Endothelial cell of umbilical vein (primary cell): ENCODE results near the gene UBTD2. TPM values are rescaled to one million over a fixed set of nuclear protein-coding genes. Genes with fewer than 3 reads are reported as not detected.

Source experiments
- BruUV-seq: library from RNA; stranded (reverse); fragments of 400-500 nt; replicated peaks from 2 replicates; lab custom pipeline; 2021; lab: Mats Ljungman, UMichigan
- CTCF ChIA-PET: fragments of 300-600, 350-600 bp; sonication (Branson Sonifier 250); formaldehyde crosslinking; loops from one replicate; lab custom pipeline; 2021; ENCODE audit warnings: antibody characterized with exemption, inconsistent platforms; lab: Charles Lee
- POLR2A ChIA-PET: fragments of 300-600, 350-600 bp; sonication (Branson Sonifier 250); formaldehyde crosslinking; loops from one replicate; lab custom pipeline; 2021; ENCODE audit warnings: antibody characterized with exemption, inconsistent platforms; lab: Charles Lee
- DNase-seq: peaks from one replicate; pipeline ENCODE4 v3.0.0-alpha.2; 2011; ENCODE audit warnings: low read depth, low spot score
- FAIRE-seq: peaks from 2 replicates; lab custom pipeline; 2011; peaks lifted over from hg19 to GRCh38; lab: Jason Lieb, UNC
- H2AFZ ChIP-seq: 2 replicates; pipeline ENCODE4 v1.6.0; 2012; ENCODE audit warnings: low read depth, low read length, control low read depth, inconsistent platforms
- H3K27ac ChIP-seq: 2 replicates; pipeline ENCODE4 v1.5.1; 2011; ENCODE audit warnings: low read depth, mild to moderate bottlenecking, control low read depth, low read length, moderate library complexity; ENCODE audit not compliant: insufficient read depth
- H3K27me3 ChIP-seq, 2 experiments: 2 replicates each; pipeline versions ENCODE4 v1.6.0 to v1.6.1; 2011; ENCODE audit warnings: low read length in 2 of 2, mixed read lengths in 1 of 2; ENCODE audit not compliant: control insufficient read depth in 2 of 2, insufficient read depth in 2 of 2
- H3K36me3 ChIP-seq, 2 experiments: 2 replicates in 1 of 2; 3 replicates in 1 of 2; pipeline ENCODE4 v1.5.1; 2011; ENCODE audit warnings: low read length in 2 of 2, mild to moderate bottlenecking in 1 of 2, moderate library complexity in 1 of 2; ENCODE audit not compliant: control insufficient read depth in 2 of 2, insufficient read depth in 2 of 2; ENCODE audit errors: extremely low read depth in 1 of 2
- H3K4me1 ChIP-seq: 3 replicates; pipeline ENCODE4 v1.5.1; 2011; ENCODE audit warnings: mild to moderate bottlenecking, low read length; ENCODE audit not compliant: control insufficient read depth, insufficient read depth; ENCODE audit errors: extremely low read depth
- H3K4me2 ChIP-seq: 2 replicates; pipeline ENCODE4 v1.6.1; 2011; ENCODE audit warnings: low read length, control low read depth, mixed read lengths; ENCODE audit not compliant: insufficient read depth
- H3K4me3 ChIP-seq, 3 experiments: fragments of 200-600 bp in 1 of 3; sonication (generic), shearing (Covaris generic) in 1 of 3; replicated peaks in 1 of 3; 2 replicates each; pipeline ENCODE4 v1.5.1; 2011 to 2016; ENCODE audit warnings: control low read depth in 3 of 3, low read length in 3 of 3, mild to moderate bottlenecking in 2 of 3, inconsistent platforms in 1 of 3, low read depth in 1 of 3, moderate library complexity in 1 of 3; ENCODE audit not compliant: insufficient read depth in 1 of 3
- H3K79me2 ChIP-seq: 2 replicates; pipeline ENCODE4 v1.6.0; 2012; ENCODE audit warnings: low read length, inconsistent platforms; ENCODE audit not compliant: control insufficient read depth, insufficient read depth
- H3K9ac ChIP-seq: replicated peaks from 2 replicates; pipeline ENCODE3; 2011; ENCODE audit warnings: low read length, control low read depth; ENCODE audit not compliant: insufficient read depth; ENCODE audit errors: extremely low read depth
- H3K9me1 ChIP-seq: replicated peaks from 3 replicates; pipeline ENCODE4 v1.6.0; 2011; ENCODE audit warnings: mild to moderate bottlenecking, low read length; ENCODE audit not compliant: control insufficient read depth, insufficient read depth; ENCODE audit errors: extremely low read depth
- H3K9me3 ChIP-seq: replicated peaks from 2 replicates; pipeline ENCODE4 v1.5.1; 2012; ENCODE audit warnings: low read length, inconsistent platforms; ENCODE audit not compliant: control insufficient read depth, insufficient read depth
- H4K20me1 ChIP-seq: replicated peaks from 2 replicates; pipeline ENCODE3; 2011; ENCODE audit warnings: mild to moderate bottlenecking, low read length; ENCODE audit not compliant: control insufficient read depth, insufficient read depth; ENCODE audit errors: extremely low read depth
- CTCF ChIP-seq, 2 donors: IDR thresholded peaks; 1 replicate in 1 of 2; 2 replicates in 1 of 2; pipeline ENCODE4 v1.5.1; 2011; ENCODE audit warnings: low read length in 2 of 2, mild to moderate bottlenecking in 2 of 2, moderate library complexity in 2 of 2, control low read depth in 1 of 2, inconsistent platforms in 1 of 2, low read depth in 1 of 2; ENCODE audit not compliant: insufficient read depth in 1 of 2; ENCODE audit errors: extremely low read depth in 1 of 2
- EZH2 ChIP-seq: IDR thresholded peaks from 2 replicates; pipeline ENCODE4 v1.6.1; 2012; ENCODE audit warnings: borderline replicate concordance, low read depth, mild to moderate bottlenecking, moderate library complexity, low read length, inconsistent platforms; ENCODE audit not compliant: severe bottlenecking
- FOS ChIP-seq: IDR thresholded peaks from 2 replicates; pipeline ENCODE4 v1.6.1; 2011; ENCODE audit warnings: mild to moderate bottlenecking, low read length, moderate library complexity, borderline replicate concordance; ENCODE audit not compliant: insufficient read depth
- GATA2 ChIP-seq: IDR thresholded peaks from 2 replicates; pipeline ENCODE4 v1.7.0; 2011; ENCODE audit warnings: low read depth, mild to moderate bottlenecking, moderate library complexity, mixed read lengths, low read length; ENCODE audit not compliant: insufficient read length, insufficient read depth
- JUN ChIP-seq: IDR thresholded peaks from 2 replicates; pipeline ENCODE4 v1.6.1; 2011; ENCODE audit warnings: borderline replicate concordance, low read depth; ENCODE audit not compliant: insufficient read length, insufficient read depth
- MAX ChIP-seq: IDR thresholded peaks from 2 replicates; pipeline ENCODE4 v1.6.1; 2011; ENCODE audit not compliant: insufficient read depth, insufficient read length
- MYC ChIP-seq: IDR thresholded peaks from one replicate; pipeline ENCODE4 v1.6.1; 2011; ENCODE audit warnings: mild to moderate bottlenecking, low read depth, low read length
- POLR2A ChIP-seq: IDR thresholded peaks from 2 replicates; pipeline ENCODE4 v1.6.1; 2012; ENCODE audit warnings: low read depth, mild to moderate bottlenecking, control low read depth, low read length
- POLR2AphosphoS5 ChIP-seq: IDR thresholded peaks from 2 replicates; pipeline ENCODE4 v1.6.1; 2012; ENCODE audit warnings: low read depth, mild to moderate bottlenecking, control low read depth, low read length, moderate library complexity; ENCODE audit not compliant: insufficient read depth
- dilution Hi-C: fragments of 300-500 bp; cut with MboI; formaldehyde crosslinking; loops from one replicate; pipeline ENCODE4 v1.15.0; 2019; ENCODE audit warnings: low sequenced_read_pairs; ENCODE audit not compliant: extremely low pct_ligation_motif_present
- intact Hi-C: fragments of 100-400 bp; cut with micrococcal nuclease; formaldehyde crosslinking; loops from one replicate; pipeline ENCODE4 v1.10.0; 2022
- polyA plus RNA-seq, 4 experiments: library from polyadenylated mRNA; depleted of rRNA in 3 of 4; stranded (reverse) in 3 of 4; unstranded in 1 of 4; fragments of >200 nt; gene quantifications; 2 replicates each; pipeline versions ENCODE4 v1.2.1 to v1.2.3, GENCODE V29; 2011 to 2012; ENCODE audit warnings: missing spikeins in 1 of 4
- total RNA-seq: library from RNA; stranded (reverse); gene quantifications from 2 replicates; pipeline ENCODE4 v1.2.3, GENCODE V29; 2021

Gene UBTD2
- total and polyA plus RNA-seq, 2 donors (not counting 3 experiments of a cell fraction or from before 2014, with no cell fraction given): 10.1 to 22.6 TPM

- no TSS peak for BruUV-seq
- Histone ChIP-seq H3K9me3 (no peaks in the 10 kb centered on the region), H4K20me1 (peaks cover 15% of the 10 kb centered on the region), H3K4me2 (no peak overlapping the region), H3K9me1 (no peaks in the 10 kb centered on the region), H3K27me3 (no peaks in the 10 kb centered on the region), H3K4me1 (peaks cover 26% of the 10 kb centered on the region), H2AFZ (no peak overlapping the region), H3K79me2 (peaks cover 80% of the 10 kb centered on the region), H3K9ac (no peak overlapping the region), H3K27ac (no peak overlapping the region), H3K4me3 (no peak overlapping the region), H3K36me3 (no peaks in the 10 kb centered on the region)
- DNase-seq: no peak
- FAIRE-seq: no peak
- dilution Hi-C loops: no loop called here
- ChIA-PET POLR2A (no interaction called here), CTCF (interaction anchor here (0.7 kb wide), 1 partner anchor 75 kb away, joined by 3 read pairs; no protein-coding TSS in a partner anchor)
- TF ChIP-seq CTCF (IDR thresholded peaks at IDR 0.05; ENCODE audit: extremely low read depth in 1 of 2, insufficient read depth in 1 of 2, low read depth in 1 of 2, low read length in 2 of 2) (no peak), POLR2AphosphoS5 (no peak), EZH2 (no peak)
- intact Hi-C loops: loop anchor here (5.0 kb wide), 3 partner anchors 172 to 863 kb away; partner anchors contain the start of genes FBXW11, FGF18 and SH3PXD2B
These were observed 3.2 kb downstream of the UBTD2 start for GRCh38 chr5:172280317-172280716.

- dilution Hi-C loops (no loop called here), intact Hi-C loops (no loop called here)
- POLR2A ChIA-PET: no interaction called here
- Histone ChIP-seq H4K20me1 (peaks cover 15% of the 10 kb centered on the region), H3K9me3 (no peaks in the 10 kb centered on the region), H3K9ac (no peak overlapping the region), H3K27me3 (no peaks in the 10 kb centered on the region), H3K79me2 (peaks cover 95% of the 10 kb centered on the region), H3K27ac (no peak overlapping the region), H3K4me2 (no peak overlapping the region), H3K4me3 (no peak overlapping the region), H2AFZ (no peak overlapping the region), H3K36me3 (no peaks in the 10 kb centered on the region), H3K4me1 (peaks cover 21% of the 10 kb centered on the region), H3K9me1 (no peaks in the 10 kb centered on the region)
- FAIRE-seq: no peak
- BruUV-seq: no TSS peak
- no peak for DNase-seq
- TF ChIP-seq CTCF (IDR thresholded peaks at IDR 0.05; ENCODE audit: extremely low read depth in 1 of 2, insufficient read depth in 1 of 2, low read depth in 1 of 2, low read length in 2 of 2) (no peak), EZH2 (no peak), JUN (no peak), POLR2AphosphoS5 (no peak), MYC (no peak), MAX (no peak), GATA2 (no peak), POLR2A (no peak), FOS (no peak)
- CTCF ChIA-PET: interaction anchor here (1.2 kb wide), 1 partner anchor 15 kb away, joined by 3 read pairs; no protein-coding TSS in a partner anchor
These were observed 5.2 kb downstream of the UBTD2 start for GRCh38 chr5:172278356-172278755.
